ENCODE data around the gene CDYL. TPM values are rescaled to one million over a fixed set of nuclear protein-coding genes. Genes with fewer than 3 reads are reported as not detected.

Gene CDYL
- total and polyA plus RNA-seq, 2 of the 4 experiments (the other 2 are of a cell fraction): 14.2 to 92.1 TPM

DNA sequence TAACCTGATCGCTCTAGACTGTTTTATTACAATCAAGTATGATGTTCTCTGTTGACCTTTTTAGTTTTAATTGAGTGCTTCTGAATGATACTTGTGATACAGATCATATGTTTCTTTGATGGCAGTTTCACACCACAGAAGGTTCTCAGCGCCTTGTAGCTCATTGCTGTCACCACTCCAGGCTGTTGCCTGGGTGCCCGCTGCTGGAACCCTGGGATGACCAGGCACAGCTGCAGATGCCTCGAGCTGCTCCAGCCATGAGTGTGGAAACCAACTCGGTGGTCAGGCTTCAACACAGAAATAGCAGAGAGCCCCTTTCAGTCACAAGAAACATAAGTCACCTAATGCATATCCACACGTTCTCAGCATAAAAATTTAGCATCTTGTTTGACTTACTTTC is 114.9 kb downstream of the CDYL start:
- in situ Hi-C loops (cut with MboI; ENCODE audit: low sequenced_read_pairs): no loop called here
- TF ChIP-seq, protein P1, sequence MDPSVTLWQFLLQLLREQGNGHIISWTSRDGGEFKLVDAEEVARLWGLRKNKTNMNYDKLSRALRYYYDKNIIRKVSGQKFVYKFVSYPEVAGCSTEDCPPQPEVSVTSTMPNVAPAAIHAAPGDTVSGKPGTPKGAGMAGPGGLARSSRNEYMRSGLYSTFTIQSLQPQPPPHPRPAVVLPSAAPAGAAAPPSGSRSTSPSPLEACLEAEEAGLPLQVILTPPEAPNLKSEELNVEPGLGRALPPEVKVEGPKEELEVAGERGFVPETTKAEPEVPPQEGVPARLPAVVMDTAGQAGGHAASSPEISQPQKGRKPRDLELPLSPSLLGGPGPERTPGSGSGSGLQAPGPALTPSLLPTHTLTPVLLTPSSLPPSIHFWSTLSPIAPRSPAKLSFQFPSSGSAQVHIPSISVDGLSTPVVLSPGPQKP (IDR thresholded peaks at IDR 0.05; ENCODE audit: borderline replicate concordance, low read depth, low read length): no peak
- TF ChIP-seq BHLHE40 (IDR thresholded peaks at IDR 0.05; ENCODE audit: low read depth, low read length) (no peak), USF2 (IDR thresholded peaks at IDR 0.05; ENCODE audit: low read depth, low read length) (no peak), FOS (IDR thresholded peaks at IDR 0.05; ENCODE audit: low read depth, low read length) (no peak), NFE2L2 (IDR thresholded peaks at IDR 0.05; ENCODE audit: low read depth, low read length) (no peak), CHD1 (IDR thresholded peaks at IDR 0.05; ENCODE audit: low read depth, low read length) (no peak), RFX5 (IDR thresholded peaks at IDR 0.05; ENCODE audit: low read depth, low read length) (no peak), SMC3 (IDR thresholded peaks at IDR 0.05; ENCODE audit: low read depth, low read length) (no peak), POLR2A (IDR thresholded peaks at IDR 0.05; ENCODE audit: low read depth, low read length) (no peak), CEBPB (IDR thresholded peaks at IDR 0.05; ENCODE audit: low read depth, low read length) (no peak), MAFK (IDR thresholded peaks at IDR 0.05; ENCODE audit: low read depth, low read length) (no peak)
- TF ChIP-seq, protein P2, sequence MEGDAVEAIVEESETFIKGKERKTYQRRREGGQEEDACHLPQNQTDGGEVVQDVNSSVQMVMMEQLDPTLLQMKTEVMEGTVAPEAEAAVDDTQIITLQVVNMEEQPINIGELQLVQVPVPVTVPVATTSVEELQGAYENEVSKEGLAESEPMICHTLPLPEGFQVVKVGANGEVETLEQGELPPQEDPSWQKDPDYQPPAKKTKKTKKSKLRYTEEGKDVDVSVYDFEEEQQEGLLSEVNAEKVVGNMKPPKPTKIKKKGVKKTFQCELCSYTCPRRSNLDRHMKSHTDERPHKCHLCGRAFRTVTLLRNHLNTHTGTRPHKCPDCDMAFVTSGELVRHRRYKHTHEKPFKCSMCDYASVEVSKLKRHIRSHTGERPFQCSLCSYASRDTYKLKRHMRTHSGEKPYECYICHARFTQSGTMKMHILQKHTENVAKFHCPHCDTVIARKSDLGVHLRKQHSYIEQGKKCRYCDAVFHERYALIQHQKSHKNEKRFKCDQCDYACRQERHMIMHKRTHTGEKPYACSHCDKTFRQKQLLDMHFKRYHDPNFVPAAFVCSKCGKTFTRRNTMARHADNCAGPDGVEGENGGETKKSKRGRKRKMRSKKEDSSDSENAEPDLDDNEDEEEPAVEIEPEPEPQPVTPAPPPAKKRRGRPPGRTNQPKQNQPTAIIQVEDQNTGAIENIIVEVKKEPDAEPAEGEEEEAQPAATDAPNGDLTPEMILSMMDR (conservative IDR thresholded peaks at IDR 0.05; ENCODE audit: low read depth, low read length): no peak
- intact Hi-C loops (cut with micrococcal nuclease): no loop called here
- H3K18ac ChIP-seq (ENCODE audit: low read depth, low read length): no peak overlapping the region
- H2AK9ac ChIP-seq (replicated peaks; ENCODE audit: low read depth, low read length, poor library complexity): no peak overlapping the region
- no peak overlapping the region for H3K27ac ChIP-seq (ENCODE audit: insufficient read depth, low read length)
- BruUV-seq (replicated peaks): no TSS peak
- no peak overlapping the region for H3K4me2 ChIP-seq (ENCODE audit: low read depth, low read length)
- H3K36me3 ChIP-seq (ENCODE audit: control insufficient read depth, insufficient read depth, low read length): peaks cover 19% of the 10 kb centered on the region; the same call in 1 of the 2 replicates
- H3K4me3 ChIP-seq (ENCODE audit: insufficient read depth, low read depth, low read length): no peak overlapping the region
- no peak overlapping the region for H4K8ac ChIP-seq (ENCODE audit: low read depth in 2 of 2, low read length in 2 of 2)
- no peak for ATAC-seq (ENCODE audit: low read depth)
- no peaks in the 10 kb centered on the region for H3K9me3 ChIP-seq (ENCODE audit: control insufficient read depth, insufficient read depth, low read length)
- H4K20me1 ChIP-seq (ENCODE audit: insufficient read depth, low read length): peaks cover 27% of the 10 kb centered on the region
- H2AFZ ChIP-seq (replicated peaks; ENCODE audit: low read length, poor library complexity): no peak overlapping the region
- DNase-seq: no peak
- no peak overlapping the region for H2BK120ac ChIP-seq (ENCODE audit: low read depth, low read length)
- H3K14ac ChIP-seq (replicated peaks; ENCODE audit: low read depth, low read length): no peak overlapping the region
- H3K79me1 ChIP-seq (ENCODE audit: low read depth in 1 of 2, low read length in 2 of 2): peaks cover 10 to 58% of the 10 kb centered on the region in 2 experiments; a peak in 3 of 4 replicates
- POLR2A ChIA-PET (ENCODE audit: unreplicated experiment): no interaction called here
- H3K27me3 ChIP-seq (ENCODE audit: control insufficient read depth, insufficient read depth, low read length): no peaks in the 10 kb centered on the region
- H4K5ac ChIP-seq (ENCODE audit: low read depth, low read length): no peak overlapping the region
- dilution Hi-C loops (cut with HindIII; ENCODE audit: low sequenced_read_pairs, unreplicated experiment): no loop called here
- H3K9me1 ChIP-seq (ENCODE audit: insufficient read depth, low read length): peaks cover 10% of the 10 kb centered on the region
- H2BK5ac ChIP-seq (ENCODE audit: low read depth, low read length, poor library complexity, severe bottlenecking): no peak overlapping the region
- H2BK20ac ChIP-seq (ENCODE audit: low read depth, low read length): no peak overlapping the region
- WGBS, 2 experiments (ENCODE audit: extremely low coverage in 2 of 2, insufficient read length in 1 of 2): 50% methylated on average over 1 of the region's 6 CpGs; no CpG with 5 or more reads in 1 of the 2 experiments
- no peak overlapping the region for H2BK15ac ChIP-seq (ENCODE audit: low read depth, low read length)
- no peak overlapping the region for H3K9ac ChIP-seq (ENCODE audit: low read depth, low read length)
- H3K4me1 ChIP-seq (ENCODE audit: control insufficient read depth, insufficient read depth, low read length): no peaks in the 10 kb centered on the region
- no peak overlapping the region for H3K4ac ChIP-seq (ENCODE audit: low read depth, low read length)
- H4K91ac ChIP-seq (ENCODE audit: insufficient read depth, low read depth, low read length): no peak overlapping the region
- CTCF ChIA-PET: no interaction called here
- H3K23ac ChIP-seq (ENCODE audit: low read depth, low read length): no peak overlapping the region
- no peak overlapping the region for H2AK5ac ChIP-seq (ENCODE audit: low read depth, low read length)
- no peak overlapping the region for H3K56ac ChIP-seq (ENCODE audit: extremely low read depth, insufficient read depth, low read length)

All from IMR-90 (cell line).